Measurements from ENCODE around the gene ANKFY1. TPM values are rescaled to one million over a fixed set of nuclear protein-coding genes. Genes with fewer than 3 reads are reported as not detected.
A peak's percentile ranks its signal among the peaks of the same experiment; 100 is the strongest.

The ANKFY1 gene
- total and polyA plus RNA-seq, 9 of the 15 experiments (the other 6 are each of a cell fraction or from before 2014, with no cell fraction given) = 4.3 to 25.6 (median 12.2) TPM

DNA sequence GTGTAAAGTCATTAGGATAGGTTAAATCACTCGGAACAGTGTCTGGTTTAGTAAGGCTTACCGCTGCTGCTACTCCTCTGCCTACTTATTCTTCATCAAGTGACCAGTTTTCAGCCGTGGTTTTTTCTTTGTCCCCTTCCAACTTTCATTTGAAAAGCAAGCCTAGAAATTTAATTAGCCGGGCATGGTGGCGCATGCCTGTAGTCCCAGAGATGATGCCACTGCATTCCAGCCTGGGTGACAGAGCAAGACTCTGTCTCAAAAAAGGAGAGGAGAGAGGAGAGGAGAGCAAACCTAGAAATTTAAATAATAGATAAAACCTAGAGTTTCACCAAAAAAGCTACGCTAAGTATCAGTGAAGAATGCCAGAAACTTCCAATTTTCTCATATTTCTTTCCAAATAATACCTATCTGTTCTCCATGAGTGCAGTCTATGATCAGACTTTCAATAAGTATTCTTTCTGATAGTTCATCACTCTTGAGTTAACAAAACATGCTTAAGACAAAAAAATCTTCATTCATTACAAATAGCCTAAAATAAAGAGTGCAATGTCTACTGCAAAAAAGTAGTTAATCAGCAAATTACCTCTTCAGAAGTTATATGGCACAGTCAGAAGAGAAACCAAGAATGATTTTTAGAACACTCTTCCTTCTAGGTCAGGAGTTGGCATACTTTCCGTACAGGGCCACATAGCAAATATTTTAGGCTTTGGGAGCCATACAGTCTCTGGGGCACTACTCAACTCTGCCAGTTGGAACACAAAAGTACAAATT is 15.1 kb downstream of the ANKFY1 start (continued):
- TF ChIP-seq ZNF384 (IDR thresholded peaks at IDR 0.05; ENCODE audit: low read depth, low read length) = no peak
- no peak for TF ChIP-seq ZNF217 (CRISPR knock-in tag; IDR thresholded peaks at IDR 0.05)
- TF ChIP-seq ZNF668 (CRISPR knock-in tag; IDR thresholded peaks at IDR 0.05) = no peak
- TF ChIP-seq, protein P1, sequence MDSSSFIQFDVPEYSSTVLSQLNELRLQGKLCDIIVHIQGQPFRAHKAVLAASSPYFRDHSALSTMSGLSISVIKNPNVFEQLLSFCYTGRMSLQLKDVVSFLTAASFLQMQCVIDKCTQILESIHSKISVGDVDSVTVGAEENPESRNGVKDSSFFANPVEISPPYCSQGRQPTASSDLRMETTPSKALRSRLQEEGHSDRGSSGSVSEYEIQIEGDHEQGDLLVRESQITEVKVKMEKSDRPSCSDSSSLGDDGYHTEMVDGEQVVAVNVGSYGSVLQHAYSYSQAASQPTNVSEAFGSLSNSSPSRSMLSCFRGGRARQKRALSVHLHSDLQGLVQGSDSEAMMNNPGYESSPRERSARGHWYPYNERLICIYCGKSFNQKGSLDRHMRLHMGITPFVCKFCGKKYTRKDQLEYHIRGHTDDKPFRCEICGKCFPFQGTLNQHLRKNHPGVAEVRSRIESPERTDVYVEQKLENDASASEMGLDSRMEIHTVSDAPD (CRISPR knock-in tag; IDR thresholded peaks at IDR 0.05) = no peak
- TF ChIP-seq JUNB (CRISPR knock-in tag; conservative IDR thresholded peaks at IDR 0.05) = no peak
- TF ChIP-seq C11orf30 (IDR thresholded peaks at IDR 0.05; ENCODE audit: low read depth) = peak; percentile 49; the same call in 1 of the 2 replicates
- TF ChIP-seq SRSF9 (IDR thresholded peaks at IDR 0.05; ENCODE audit: borderline replicate concordance, low read depth, low read length) = no peak
- no peak for TF ChIP-seq RNF2 (IDR thresholded peaks at IDR 0.05)
- TF ChIP-seq SAP30 (IDR thresholded peaks at IDR 0.05; ENCODE audit: borderline replicate concordance, insufficient read depth, low read depth, low read length, poor library complexity, severe bottlenecking) = no peak
- TF ChIP-seq, protein P2, sequence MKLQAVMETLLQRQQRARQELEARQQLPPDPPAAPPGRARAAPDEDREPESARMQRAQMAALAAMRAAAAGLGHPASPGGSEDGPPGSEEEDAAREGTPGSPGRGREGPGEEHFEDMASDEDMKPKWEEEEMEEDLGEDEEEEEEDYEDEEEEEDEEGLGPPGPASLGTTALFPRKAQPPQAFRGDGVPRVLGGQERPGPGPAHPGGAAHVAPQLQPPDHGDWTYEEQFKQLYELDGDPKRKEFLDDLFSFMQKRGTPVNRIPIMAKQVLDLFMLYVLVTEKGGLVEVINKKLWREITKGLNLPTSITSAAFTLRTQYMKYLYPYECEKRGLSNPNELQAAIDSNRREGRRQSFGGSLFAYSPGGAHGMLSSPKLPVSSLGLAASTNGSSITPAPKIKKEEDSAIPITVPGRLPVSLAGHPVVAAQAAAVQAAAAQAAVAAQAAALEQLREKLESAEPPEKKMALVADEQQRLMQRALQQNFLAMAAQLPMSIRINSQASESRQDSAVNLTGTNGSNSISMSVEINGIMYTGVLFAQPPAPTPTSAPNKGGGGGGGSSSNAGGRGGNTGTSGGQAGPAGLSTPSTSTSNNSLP (IDR thresholded peaks at IDR 0.05; ENCODE audit: borderline replicate concordance, low read depth, low read length) = no peak
- TF ChIP-seq, protein P3, sequence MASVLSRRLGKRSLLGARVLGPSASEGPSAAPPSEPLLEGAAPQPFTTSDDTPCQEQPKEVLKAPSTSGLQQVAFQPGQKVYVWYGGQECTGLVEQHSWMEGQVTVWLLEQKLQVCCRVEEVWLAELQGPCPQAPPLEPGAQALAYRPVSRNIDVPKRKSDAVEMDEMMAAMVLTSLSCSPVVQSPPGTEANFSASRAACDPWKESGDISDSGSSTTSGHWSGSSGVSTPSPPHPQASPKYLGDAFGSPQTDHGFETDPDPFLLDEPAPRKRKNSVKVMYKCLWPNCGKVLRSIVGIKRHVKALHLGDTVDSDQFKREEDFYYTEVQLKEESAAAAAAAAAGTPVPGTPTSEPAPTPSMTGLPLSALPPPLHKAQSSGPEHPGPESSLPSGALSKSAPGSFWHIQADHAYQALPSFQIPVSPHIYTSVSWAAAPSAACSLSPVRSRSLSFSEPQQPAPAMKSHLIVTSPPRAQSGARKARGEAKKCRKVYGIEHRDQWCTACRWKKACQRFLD (CRISPR knock-in tag; IDR thresholded peaks at IDR 0.05) = no peak

All from K562 (cell line).